Omental fat pad (tissue), 4 donors: ENCODE data around the gene CUX1. TPM values are rescaled to one million over a fixed set of nuclear protein-coding genes. Genes with fewer than 3 reads are reported as not detected.

ENCODE experiments used
- ATAC-seq: fragments of 150-250 bp; one replicate; pipeline ENCODE4 v1.9.1; 2016; ENCODE audit warnings: mild to moderate bottlenecking, moderate library complexity; ENCODE audit not compliant: low FRiP score
- DNase-seq: peaks from one replicate; pipeline ENCODE4 v3.0.0-alpha.2; 2019; ENCODE audit warnings: low spot score
- total RNA-seq, 4 donors: library from RNA; depleted of rRNA; stranded (reverse); fragments of >200 nt; gene quantifications; one replicate each; pipeline ENCODE4 v1.1.0, GENCODE V29; 2016
- TF ChIP-seq, protein P1 (sequence below), 3 donors: fragments of 450-650 bp; IDR thresholded peaks; one replicate each; pipeline ENCODE4 v1.5.1; 2016 to 2017; ENCODE audit warnings: antibody characterized with exemption in 3 of 3, mild to moderate bottlenecking in 3 of 3, moderate library complexity in 2 of 3

CUX1 gene
- total RNA-seq, 4 donors from 2014 or later = 67.6 to 141 (median 75.7) TPM

DNA sequence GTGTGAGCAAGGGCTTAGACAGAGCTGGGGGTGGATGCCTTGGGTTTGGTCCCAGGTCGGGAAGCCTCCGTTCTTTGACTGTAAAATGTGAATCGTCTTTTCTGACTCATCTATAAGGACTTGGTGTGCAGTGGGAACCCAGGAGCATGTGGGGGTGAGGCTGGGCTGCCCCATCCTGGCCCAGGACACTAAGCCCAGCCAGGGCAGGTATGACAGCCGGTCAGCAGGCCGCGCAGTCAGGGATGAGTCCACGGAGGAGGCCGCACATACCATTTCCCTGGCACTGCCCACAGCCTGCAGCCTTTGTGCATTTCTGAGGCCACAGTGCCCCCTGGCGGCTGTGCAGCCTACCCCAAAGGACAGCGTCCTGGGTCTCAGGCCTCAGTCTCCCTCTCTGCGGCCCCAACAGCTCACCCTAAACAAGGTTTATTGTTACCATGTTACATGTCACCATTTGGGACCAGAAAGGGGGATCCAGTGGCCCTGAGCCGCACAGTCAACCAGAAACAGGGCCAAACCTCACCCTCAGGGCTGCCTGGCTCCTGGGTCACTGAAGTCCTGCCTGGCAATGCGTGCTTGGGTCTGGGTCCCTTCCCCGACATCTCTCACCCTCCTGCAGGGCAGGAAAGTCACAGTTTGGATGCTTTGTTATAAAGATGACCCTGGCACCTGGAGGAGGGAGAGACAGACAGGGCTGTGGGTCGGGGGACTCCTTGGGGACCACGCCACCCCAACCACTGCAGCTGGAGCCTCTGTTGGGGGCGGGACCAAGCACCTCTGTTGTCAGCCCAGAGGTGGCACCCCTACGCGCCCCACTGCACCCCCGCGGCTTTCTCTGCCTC is 454.9 kb downstream of the CUX1 start:
- TF ChIP-seq, protein P1, sequence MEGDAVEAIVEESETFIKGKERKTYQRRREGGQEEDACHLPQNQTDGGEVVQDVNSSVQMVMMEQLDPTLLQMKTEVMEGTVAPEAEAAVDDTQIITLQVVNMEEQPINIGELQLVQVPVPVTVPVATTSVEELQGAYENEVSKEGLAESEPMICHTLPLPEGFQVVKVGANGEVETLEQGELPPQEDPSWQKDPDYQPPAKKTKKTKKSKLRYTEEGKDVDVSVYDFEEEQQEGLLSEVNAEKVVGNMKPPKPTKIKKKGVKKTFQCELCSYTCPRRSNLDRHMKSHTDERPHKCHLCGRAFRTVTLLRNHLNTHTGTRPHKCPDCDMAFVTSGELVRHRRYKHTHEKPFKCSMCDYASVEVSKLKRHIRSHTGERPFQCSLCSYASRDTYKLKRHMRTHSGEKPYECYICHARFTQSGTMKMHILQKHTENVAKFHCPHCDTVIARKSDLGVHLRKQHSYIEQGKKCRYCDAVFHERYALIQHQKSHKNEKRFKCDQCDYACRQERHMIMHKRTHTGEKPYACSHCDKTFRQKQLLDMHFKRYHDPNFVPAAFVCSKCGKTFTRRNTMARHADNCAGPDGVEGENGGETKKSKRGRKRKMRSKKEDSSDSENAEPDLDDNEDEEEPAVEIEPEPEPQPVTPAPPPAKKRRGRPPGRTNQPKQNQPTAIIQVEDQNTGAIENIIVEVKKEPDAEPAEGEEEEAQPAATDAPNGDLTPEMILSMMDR (IDR thresholded peaks at IDR 0.05) = peak in 2 of 3 donors; percentile 33 to 84
- DNase-seq = peak; percentile 89

DNA sequence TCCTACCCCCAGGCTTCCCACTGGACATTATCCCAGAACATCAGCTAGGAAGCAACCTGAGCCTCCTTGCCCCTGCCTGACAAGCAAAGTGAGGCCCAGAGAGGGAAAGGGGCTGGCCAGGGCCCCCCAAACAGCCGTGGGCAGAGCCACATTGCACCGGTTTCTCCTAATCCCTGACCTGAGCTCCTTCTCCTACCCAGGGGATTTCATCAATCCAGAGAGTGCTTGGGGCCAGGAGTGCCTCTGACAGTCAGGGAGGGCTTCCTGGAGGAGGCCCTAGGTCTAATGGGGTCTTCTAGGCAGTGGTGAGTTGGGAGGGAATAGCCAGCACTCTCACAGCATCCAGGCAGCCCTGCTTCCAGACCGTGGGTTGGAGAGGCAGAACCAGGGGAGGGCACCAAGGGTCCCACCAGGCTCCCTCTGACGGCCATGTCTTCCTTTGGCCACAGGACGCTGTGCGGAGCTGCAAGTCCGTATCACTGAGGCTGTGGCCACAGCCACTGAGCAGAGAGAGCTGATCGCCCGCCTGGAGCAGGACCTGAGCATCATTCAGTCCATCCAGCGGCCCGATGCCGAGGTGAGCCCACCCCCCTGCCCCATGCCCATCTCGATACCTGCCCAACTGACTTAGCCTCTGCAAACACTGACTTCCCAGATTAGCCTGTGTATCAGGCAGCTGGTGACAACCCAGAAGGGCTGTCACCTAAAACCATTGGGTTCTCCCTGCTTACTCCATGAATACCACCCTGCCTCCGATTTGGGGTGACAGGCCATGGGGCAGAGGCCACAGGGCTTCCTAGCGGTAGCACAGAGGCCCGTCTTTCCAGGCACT is 455.7 kb downstream of the CUX1 start:
- DNase-seq (no peak), ATAC-seq (no peak)
- TF ChIP-seq, protein P1 (IDR thresholded peaks at IDR 0.05) = no peak

More for the DNA sequence above, 454.9 kb downstream of the CUX1 start:
- peak; percentile 91 for ATAC-seq

DNA sequence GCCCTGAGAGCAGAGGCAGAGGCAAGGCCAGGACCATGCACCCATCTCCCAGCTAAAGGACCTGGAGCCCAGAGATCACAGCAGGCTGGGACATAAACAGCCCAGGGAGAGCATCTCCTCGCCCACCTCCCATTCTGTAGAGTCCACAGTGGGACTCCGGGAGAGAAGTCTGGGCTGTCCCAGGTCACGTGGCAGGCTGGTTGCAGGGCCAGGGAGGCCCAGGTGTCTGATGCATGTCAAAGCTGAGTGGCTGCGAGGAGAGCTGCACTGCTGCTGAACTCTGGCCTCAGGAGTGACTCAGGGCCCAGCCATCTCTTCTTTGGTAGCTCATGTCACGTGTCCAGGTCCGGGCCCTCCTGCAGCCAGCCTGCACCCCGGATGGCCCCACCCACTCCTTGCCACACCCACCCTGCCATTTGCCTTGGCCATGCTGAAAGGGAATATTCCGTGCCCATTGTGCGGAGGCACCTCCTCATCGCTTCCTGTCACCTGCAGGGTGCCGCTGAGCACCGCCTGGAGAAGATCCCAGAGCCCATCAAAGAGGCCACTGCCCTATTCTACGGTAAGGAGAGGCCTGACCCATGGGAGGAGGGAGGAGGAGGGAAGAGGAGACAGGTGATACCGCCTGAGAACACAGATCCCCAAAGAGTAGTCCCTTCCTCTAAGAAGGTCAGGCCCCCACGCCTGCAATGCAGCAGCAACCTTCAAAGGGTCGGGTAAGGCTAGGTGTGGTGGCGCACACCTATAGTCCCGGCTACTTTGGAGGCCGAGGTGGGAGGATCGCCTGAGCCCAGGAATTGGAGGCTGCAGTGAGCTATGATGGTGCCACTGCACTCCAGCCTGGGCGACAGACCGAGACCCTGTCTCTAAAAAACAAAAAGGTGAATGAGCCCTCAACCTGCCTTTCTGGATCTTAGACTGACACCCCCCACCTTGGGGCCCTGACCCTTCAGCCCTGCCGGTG is 456.6 kb downstream of the CUX1 start:
- ATAC-seq (no peak), DNase-seq (no peak)
- TF ChIP-seq, protein P1 (IDR thresholded peaks at IDR 0.05) = no peak

DNA sequence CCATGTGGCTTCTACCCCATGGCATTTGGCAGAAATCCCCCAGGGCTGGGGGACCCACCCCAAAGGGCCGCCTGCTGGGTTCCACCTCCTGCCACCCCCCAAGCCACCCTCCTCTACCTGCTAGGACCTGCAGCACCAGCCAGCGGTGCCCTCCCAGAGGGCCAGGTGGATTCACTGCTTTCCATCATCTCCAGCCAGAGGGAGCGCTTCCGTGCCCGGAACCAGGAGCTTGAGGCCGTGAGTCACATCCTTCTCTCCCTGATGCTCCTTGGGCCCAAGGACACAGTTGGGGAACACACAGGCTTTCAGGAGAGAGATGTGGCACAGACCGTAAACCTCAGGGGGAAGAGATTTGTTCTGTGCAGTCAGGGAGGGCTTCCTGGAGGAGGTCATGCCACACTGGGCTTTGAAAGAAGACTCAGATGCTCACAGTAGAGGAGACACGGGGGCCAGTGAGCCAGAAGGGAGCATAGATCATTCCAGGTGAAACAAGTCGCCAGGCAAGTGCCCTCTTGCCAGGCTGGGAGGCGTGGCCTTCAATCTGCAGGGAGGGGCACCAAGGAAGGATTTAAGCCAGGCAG is 457.8 kb downstream of the CUX1 start:
- no peak for ATAC-seq
- no peak for DNase-seq
- TF ChIP-seq, protein P1 (IDR thresholded peaks at IDR 0.05) = no peak

DNA sequence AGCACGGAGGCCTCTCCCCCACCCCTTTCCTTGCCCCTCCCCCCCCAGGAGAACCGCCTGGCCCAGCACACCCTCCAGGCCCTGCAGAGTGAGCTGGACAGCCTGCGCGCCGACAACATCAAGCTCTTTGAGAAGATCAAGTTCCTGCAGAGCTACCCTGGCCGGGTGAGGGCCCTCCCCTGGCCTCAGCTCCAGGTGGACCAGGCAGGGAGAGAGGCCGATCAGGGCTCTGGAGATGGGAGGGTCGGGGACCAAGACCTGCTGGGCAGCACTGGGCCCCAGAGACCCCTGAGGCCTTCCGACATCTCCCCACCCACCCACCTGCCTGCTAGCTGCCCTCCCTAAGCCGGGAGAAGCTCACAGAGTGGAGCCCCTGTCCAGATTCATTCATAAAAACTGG is 460.5 kb downstream of the CUX1 start:
- TF ChIP-seq, protein P1 (IDR thresholded peaks at IDR 0.05) = no peak
- ATAC-seq = no peak
- DNase-seq = no peak
